Mesenchymal stem cell (in vitro differentiated cells and primary cell): ENCODE data around the gene MAPK7.

Experiments
- DNase-seq: peaks from one replicate; pipeline ENCODE4 v3.0.0-alpha.2; 2013
- H2AFZ ChIP-seq: one replicate; pipeline ENCODE4 v1.6.1; 2013; ENCODE audit warnings: low read depth, mild to moderate bottlenecking, control low read depth, inconsistent platforms, low read length, moderate library complexity
- H2AK5ac ChIP-seq: 2 replicates; pipeline ENCODE4 v1.6.1; 2013; ENCODE audit warnings: low read length, moderate library complexity, mild to moderate bottlenecking, inconsistent platforms; ENCODE audit not compliant: severe bottlenecking
- H2BK120ac ChIP-seq: one replicate; pipeline ENCODE4 v1.6.1; 2013; ENCODE audit warnings: low read depth, mild to moderate bottlenecking, inconsistent platforms, low read length, moderate library complexity
- H2BK12ac ChIP-seq, 2 experiments: one replicate each; pipeline ENCODE4 v1.6.1; 2013; ENCODE audit warnings: inconsistent platforms in 2 of 2, low read length in 2 of 2, mild to moderate bottlenecking in 2 of 2, moderate library complexity in 2 of 2, control low read depth in 1 of 2
- H2BK15ac ChIP-seq: one replicate; pipeline ENCODE4 v1.6.1; 2013; ENCODE audit warnings: mild to moderate bottlenecking, low read depth, inconsistent platforms; ENCODE audit not compliant: poor library complexity, severe bottlenecking
- H2BK5ac ChIP-seq: 2 replicates; pipeline ENCODE4 v1.6.1; 2013; ENCODE audit warnings: low read depth, mild to moderate bottlenecking, low read length, control low read depth, inconsistent platforms; ENCODE audit not compliant: poor library complexity, severe bottlenecking
- H3K14ac ChIP-seq, 2 experiments: one replicate each; pipeline ENCODE4 v1.6.1; 2013; ENCODE audit warnings: inconsistent platforms in 2 of 2, low read length in 2 of 2, control low read depth in 1 of 2, mild to moderate bottlenecking in 1 of 2, moderate library complexity in 1 of 2
- H3K18ac ChIP-seq, 2 experiments: one replicate each; pipeline ENCODE4 v1.6.1; 2013; ENCODE audit warnings: inconsistent platforms in 2 of 2, low read length in 2 of 2, control low read depth in 1 of 2, low read depth in 1 of 2, mild to moderate bottlenecking in 1 of 2
- H3K23ac ChIP-seq, 2 experiments: one replicate each; pipeline ENCODE4 v1.6.1; 2013; ENCODE audit warnings: inconsistent platforms in 2 of 2, low read length in 2 of 2, mild to moderate bottlenecking in 2 of 2, moderate library complexity in 2 of 2, control low read depth in 1 of 2
- H3K27ac ChIP-seq: 2 replicates; pipeline ENCODE4 v1.5.1; 2013; ENCODE audit warnings: mild to moderate bottlenecking, moderate library complexity, low read length, control low read depth, inconsistent platforms; ENCODE audit not compliant: poor library complexity, severe bottlenecking
- H3K27me3 ChIP-seq, 2 experiments: 2 replicates each; pipeline versions ENCODE4 v1.6.1 to v1.7.0; 2013; ENCODE audit warnings: low read length in 2 of 2, mild to moderate bottlenecking in 2 of 2, moderate library complexity in 2 of 2, control low read depth in 1 of 2, inconsistent platforms in 1 of 2; ENCODE audit not compliant: control insufficient read depth in 1 of 2, insufficient read depth in 1 of 2
- H3K36me3 ChIP-seq, 2 experiments: 2 replicates each; pipeline versions ENCODE4 v1.6.1 to v1.7.0; 2013; ENCODE audit warnings: low read length in 2 of 2, control low read depth in 1 of 2, inconsistent platforms in 1 of 2, low read depth in 1 of 2, mild to moderate bottlenecking in 1 of 2; ENCODE audit not compliant: insufficient read depth in 2 of 2, control insufficient read depth in 1 of 2
- H3K4ac ChIP-seq, 2 experiments: one replicate each; pipeline ENCODE4 v1.6.1; 2013; ENCODE audit warnings: inconsistent platforms in 2 of 2, low read length in 2 of 2, mild to moderate bottlenecking in 2 of 2, moderate library complexity in 2 of 2, control low read depth in 1 of 2, low read depth in 1 of 2
- H3K4me1 ChIP-seq: 2 replicates; pipeline ENCODE4 v1.6.1; 2013; ENCODE audit warnings: low read depth, low read length, control low read depth; ENCODE audit not compliant: control insufficient read depth, insufficient read depth
- H3K4me2 ChIP-seq: 2 replicates; pipeline ENCODE4 v1.6.1; 2013; ENCODE audit warnings: low read length, mild to moderate bottlenecking, inconsistent platforms; ENCODE audit not compliant: poor library complexity, severe bottlenecking
- H3K4me3 ChIP-seq, 2 experiments: 2 replicates each; pipeline versions ENCODE4 v1.5.1 to v1.7.0; 2013; ENCODE audit warnings: low read length in 2 of 2, mild to moderate bottlenecking in 2 of 2, control low read depth in 1 of 2, low read depth in 1 of 2; ENCODE audit not compliant: insufficient read depth in 1 of 2
- H3K79me1 ChIP-seq: replicated peaks from 2 replicates; pipeline ENCODE4 v1.6.1; 2013; ENCODE audit warnings: mild to moderate bottlenecking, control low read depth, low read length, inconsistent platforms; ENCODE audit not compliant: poor library complexity, severe bottlenecking
- H3K9ac ChIP-seq: 2 replicates; pipeline ENCODE4 v1.7.0; 2013; ENCODE audit warnings: mild to moderate bottlenecking, low read length, moderate library complexity
- H3K9me3 ChIP-seq: 2 replicates; pipeline ENCODE4 v1.7.0; 2013; ENCODE audit warnings: mild to moderate bottlenecking, low read length; ENCODE audit not compliant: control insufficient read depth
- H4K8ac ChIP-seq: one replicate; pipeline ENCODE4 v1.6.1; 2013; ENCODE audit warnings: inconsistent platforms, mild to moderate bottlenecking, low read length, moderate library complexity
- H4K91ac ChIP-seq: one replicate; pipeline ENCODE4 v1.6.1; 2013; ENCODE audit warnings: mild to moderate bottlenecking, low read length, inconsistent platforms
- WGBS: methylation state at CpG from one replicate; pipeline ENCODE4 v1.1.7; 2013; ENCODE audit warnings: mixed read lengths; 5-methylcytosine and 5-hydroxymethylcytosine counted together

MAPK7 gene

DNA sequence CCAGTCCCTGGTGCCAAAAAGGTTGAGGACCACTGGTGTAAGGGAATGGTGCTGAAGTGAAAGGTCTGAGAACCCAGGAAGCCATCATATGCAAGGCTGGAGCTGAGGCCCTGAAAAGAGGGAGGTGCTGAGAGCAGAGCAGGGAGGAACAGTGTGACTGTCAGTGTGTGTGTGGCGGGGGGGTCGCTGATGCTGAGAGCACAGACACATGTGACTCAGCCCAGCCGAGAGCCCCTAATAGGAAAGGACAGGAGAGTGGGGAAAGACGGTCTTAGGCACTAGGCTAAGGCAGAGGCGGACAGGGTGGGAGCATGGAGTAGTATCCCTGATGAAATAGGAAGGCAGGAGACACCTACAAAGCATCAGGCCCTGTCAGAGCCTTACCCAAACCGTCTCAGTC is 17.0 kb upstream of the MAPK7 start:
- Histone ChIP-seq H3K36me3 (peaks cover 22 to 33% of the 10 kb centered on the region in 2 experiments), H3K27me3 (no peaks in the 10 kb centered on the region), H3K23ac (no peak overlapping the region), H3K9me3 (no peaks in the 10 kb centered on the region), H3K27ac (no peak overlapping the region), H4K8ac (no peak overlapping the region), H2BK5ac (no peak overlapping the region), H4K91ac (peak overlapping the region; percentile 14), H3K4me1 (peaks cover 18% of the 10 kb centered on the region), H2BK120ac (no peak overlapping the region), H3K18ac (no peak overlapping the region), H3K4ac (no peak overlapping the region), H3K79me1 (peaks cover 17% of the 10 kb centered on the region), H2AK5ac (no peak overlapping the region), H3K4me3 (peak overlapping the region in 1 of 2 experiments; percentile 90), H2BK12ac (peak overlapping the region in 1 of 2 experiments; percentile 75), H2AFZ (no peak overlapping the region), H2BK15ac (no peak overlapping the region), H3K9ac (peak overlapping the region; percentile 89), H3K14ac (peak overlapping the region in 1 of 2 experiments; percentile 26), H3K4me2 (no peak overlapping the region)
- 83% methylated on average over 2 of the region's 6 CpGs for WGBS
- DNase-seq = peak; percentile 46

DNA sequence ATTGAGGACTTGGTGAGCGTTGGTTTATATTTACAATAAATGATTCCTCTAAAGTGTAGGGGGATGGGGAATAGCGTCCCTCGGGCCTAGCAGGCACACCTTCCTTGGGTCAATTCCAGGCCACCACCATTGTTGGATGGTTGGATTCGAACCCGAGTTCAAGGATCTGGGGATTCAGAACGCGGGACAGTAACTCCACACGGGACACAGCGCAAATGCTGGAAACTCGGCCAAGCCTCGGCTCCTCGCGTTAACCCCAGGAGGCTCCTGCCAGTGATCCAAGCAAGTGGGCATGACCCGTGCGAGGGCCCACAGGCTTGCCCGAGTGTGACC is 16.4 kb upstream of the MAPK7 start:
- Histone ChIP-seq H3K4me1 (peaks cover 18% of the 10 kb centered on the region), H3K4me3 (peak overlapping the region; percentile 59 to 90), H2BK120ac (peak overlapping the region; percentile 23), H3K9ac (peak overlapping the region; percentile 89), H2BK12ac (peak overlapping the region in 1 of 2 experiments; percentile 64), H2BK15ac (no peak overlapping the region), H4K8ac (peak overlapping the region; percentile 84), H3K4ac (peak overlapping the region; percentile 68 to 74), H3K14ac (peak overlapping the region in 1 of 2 experiments; percentile 89), H3K27me3 (no peaks in the 10 kb centered on the region), H4K91ac (peak overlapping the region; percentile 52), H2AFZ (peak overlapping the region; percentile 75), H3K79me1 (peaks cover 17% of the 10 kb centered on the region), H3K9me3 (no peaks in the 10 kb centered on the region), H3K18ac (peak overlapping the region; percentile 73 to 86), H3K36me3 (peaks cover 16 to 31% of the 10 kb centered on the region in 2 experiments), H2BK5ac (no peak overlapping the region), H3K4me2 (peak overlapping the region; percentile 72), H3K27ac (no peak overlapping the region), H3K23ac (no peak overlapping the region), H2AK5ac (peak overlapping the region; percentile 5)
- WGBS = 33% methylated on average over 16 of the region's 16 CpGs
- DNase-seq = no peak

DNA sequence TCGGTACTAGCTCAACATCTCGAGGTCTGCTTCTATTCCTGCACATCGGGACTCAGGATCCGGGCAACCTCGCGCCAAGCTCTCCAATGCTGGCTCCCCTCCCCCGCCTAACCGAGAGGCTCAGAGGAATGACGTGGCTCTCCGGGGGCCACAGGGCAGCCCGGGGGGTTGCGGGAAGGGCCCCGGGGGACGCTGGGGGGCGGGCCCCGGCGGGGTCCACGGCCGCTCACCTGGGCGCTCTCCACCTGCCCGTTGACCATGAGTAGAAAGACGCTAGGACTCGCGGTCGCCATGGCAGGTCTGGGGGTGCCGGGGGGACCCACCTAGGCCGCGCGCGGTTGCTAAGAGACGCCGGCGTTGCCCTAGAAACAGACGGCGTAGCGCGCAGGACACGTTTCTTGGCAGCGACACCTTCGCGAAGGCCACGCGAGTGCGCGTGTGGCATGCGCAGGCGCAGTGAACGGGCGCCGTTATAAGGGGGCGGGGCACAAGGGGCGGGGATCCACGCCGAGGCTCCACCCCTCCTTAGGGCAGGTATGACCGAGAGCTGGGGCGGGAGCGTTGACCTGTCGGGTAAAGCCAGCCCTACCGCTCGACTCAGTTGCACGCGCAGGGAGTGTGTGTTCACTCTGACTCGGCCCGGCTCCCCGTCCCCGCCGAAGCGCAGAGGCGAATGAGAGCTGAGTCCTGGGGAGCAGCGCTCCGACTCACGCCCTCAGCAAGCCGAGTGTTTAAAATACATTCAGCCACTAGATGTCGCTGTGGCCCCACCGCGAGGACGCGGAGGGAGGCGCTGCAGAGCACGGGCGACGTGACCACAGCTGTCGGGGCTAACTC is 15.8 kb upstream of the MAPK7 start, which contains the start of gene B9D1:
Gene B9D1, minus strand, starts transcription at position 447 of the 837 bp plus-strand sequence. Its CDS starts 154 bp downstream, at position 293.
- Histone ChIP-seq H3K18ac (peak within 1 kb of the TSS; percentile 73 to 86), H3K27ac (peak within 1 kb of the TSS; percentile 42), H3K27me3 (no peaks in the 10 kb centered on the region), H3K9ac (peak within 1 kb of the TSS; percentile 89), H4K8ac (peak within 1 kb of the TSS; percentile 84), H2AK5ac (peak within 1 kb of the TSS; percentile 5), H2BK15ac (peak within 1 kb of the TSS; percentile 75), H3K9me3 (no peaks in the 10 kb centered on the region), H2BK12ac (peak within 1 kb of the TSS; percentile 56 to 64), H3K14ac (peak within 1 kb of the TSS in 1 of 2 experiments; percentile 89), H2BK120ac (peak within 1 kb of the TSS; percentile 68), H3K4me2 (peak within 1 kb of the TSS; percentile 72), H3K4ac (peak within 1 kb of the TSS; percentile 68 to 74), H2BK5ac (peak within 1 kb of the TSS; percentile 45), H3K23ac (peak within 1 kb of the TSS in 1 of 2 experiments; percentile 23), H4K91ac (peak within 1 kb of the TSS; percentile 76), H3K4me1 (peaks cover 18% of the 10 kb centered on the region), H2AFZ (peak within 1 kb of the TSS; percentile 75), H3K36me3 (peaks cover 11 to 28% of the 10 kb centered on the region in 2 experiments), H3K79me1 (peaks cover 17% of the 10 kb centered on the region), H3K4me3 (peak within 1 kb of the TSS; percentile 59 to 90)
- WGBS = under 1% methylated on average over 76 of the region's 83 CpGs
- peak; percentile 92 for DNase-seq

DNA sequence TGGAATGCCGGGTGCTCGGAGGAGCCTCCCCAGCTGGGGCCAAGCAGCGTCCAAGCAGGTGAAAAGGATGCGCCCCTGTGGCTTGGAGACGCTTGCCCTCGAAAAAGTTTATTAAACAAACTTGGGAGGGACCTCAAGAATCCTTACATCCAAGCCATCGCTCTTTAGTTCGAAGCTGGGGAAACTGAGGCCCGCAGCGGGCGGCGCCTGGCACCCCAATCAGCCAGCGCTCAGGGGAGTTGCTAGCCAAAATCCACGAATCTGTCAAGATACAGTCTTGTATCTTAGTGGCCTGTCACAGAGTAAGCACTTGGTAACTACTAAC is 15.2 kb upstream of the MAPK7 start:
- WGBS = 51% methylated on average over 13 of the region's 14 CpGs
- H2AFZ ChIP-seq = no peak overlapping the region

More for the DNA sequence above, 15.2 kb upstream of the MAPK7 start:
- Histone ChIP-seq H3K4me2 (peak overlapping the region; percentile 72), H4K8ac (peak overlapping the region; percentile 71), H3K4me1 (peaks cover 18% of the 10 kb centered on the region), H3K9ac (peak overlapping the region; percentile 89), H3K23ac (no peak overlapping the region), H2BK15ac (no peak overlapping the region), H3K27ac (no peak overlapping the region), H3K4me3 (peak overlapping the region; percentile 59 to 90), H2BK120ac (no peak overlapping the region), H4K91ac (peak overlapping the region; percentile 15), H3K14ac (no peak overlapping the region), H3K79me1 (peaks cover 17% of the 10 kb centered on the region), H3K9me3 (no peaks in the 10 kb centered on the region), H3K18ac (no peak overlapping the region), H3K36me3 (peaks cover 5 to 22% of the 10 kb centered on the region in 2 experiments), H2BK5ac (no peak overlapping the region), H2BK12ac (no peak overlapping the region), H3K27me3 (no peaks in the 10 kb centered on the region), H2AK5ac (no peak overlapping the region), H3K4ac (no peak overlapping the region)
- DNase-seq = no peak
